Loucy (cell line): Measurements from ENCODE around the gene APOBEC3A.

ENCODE experiments used
- H2AFZ ChIP-seq: fragments of 200-600 bp; sonication (generic); 2 replicates; pipeline ENCODE4 v1.6.0; 2016; ENCODE audit warnings: antibody characterized with exemption, mild to moderate bottlenecking, low read length, moderate library complexity
- H3F3A ChIP-seq: fragments of 200-600 bp; 2 replicates; pipeline ENCODE4 v1.6.0; 2016; ENCODE audit warnings: antibody characterized with exemption, low read depth, mild to moderate bottlenecking
- H3K27me3 ChIP-seq: fragments of 200-600 bp; sonication (generic); 2 replicates; pipeline ENCODE4 v1.6.1; 2014; ENCODE audit warnings: low read length, mild to moderate bottlenecking; ENCODE audit not compliant: insufficient read depth, poor library complexity, severe bottlenecking
- H3K36me3 ChIP-seq: fragments of 200-600 bp; sonication (generic); 2 replicates; pipeline ENCODE4 v1.6.1; 2016; ENCODE audit warnings: low read length; ENCODE audit not compliant: insufficient read depth
- H3K4me1 ChIP-seq: fragments of 200-600 bp; sonication (generic); 2 replicates; pipeline ENCODE4 v1.5.1; 2014; ENCODE audit warnings: low read length, mild to moderate bottlenecking; ENCODE audit not compliant: insufficient read depth, poor library complexity, severe bottlenecking
- H3K4me2 ChIP-seq: fragments of 200-600 bp; sonication (generic); 2 replicates; pipeline ENCODE4 v1.6.0; 2014; ENCODE audit warnings: antibody characterized with exemption, low read length, low read depth, mild to moderate bottlenecking; ENCODE audit not compliant: poor library complexity, severe bottlenecking
- H3K4me3 ChIP-seq: fragments of 200-600 bp; sonication (generic); 2 replicates; pipeline ENCODE4 v1.5.1; 2014; ENCODE audit warnings: low read length, mild to moderate bottlenecking, mixed read lengths; ENCODE audit not compliant: poor library complexity, severe bottlenecking
- H3K79me2 ChIP-seq: fragments of 200-600 bp; sonication (generic); 2 replicates; pipeline ENCODE4 v1.6.1; 2014; ENCODE audit warnings: low read length; ENCODE audit not compliant: insufficient read depth
- H3K9ac ChIP-seq: fragments of 200-600 bp; sonication (generic); 2 replicates; pipeline ENCODE4 v1.6.0; 2014; ENCODE audit warnings: mild to moderate bottlenecking, low read depth, low read length, moderate library complexity; ENCODE audit not compliant: poor library complexity, severe bottlenecking
- H3K9me2 ChIP-seq: fragments of 200-600 bp; sonication (generic); replicated peaks from 2 replicates; pipeline ENCODE4 v1.6.1; 2016; ENCODE audit warnings: low read depth, low read length, mixed read lengths
- H3K9me3 ChIP-seq: fragments of 200-600 bp; sonication (generic); 2 replicates; pipeline ENCODE4 v1.6.1; 2014; ENCODE audit warnings: mild to moderate bottlenecking, antibody characterized with exemption, low read length, low read depth; ENCODE audit not compliant: insufficient read depth
- H4K20me1 ChIP-seq: fragments of 200-600 bp; sonication (generic); 2 replicates; pipeline ENCODE4 v1.6.0; 2014; ENCODE audit warnings: antibody characterized with exemption, low read length, mild to moderate bottlenecking; ENCODE audit not compliant: insufficient read depth, poor library complexity, severe bottlenecking
- EZH2phosphoT487 ChIP-seq: fragments of 200-600 bp; IDR thresholded peaks from 2 replicates; pipeline ENCODE4 v1.6.1; 2018; ENCODE audit warnings: antibody characterized with exemption, mild to moderate bottlenecking, moderate library complexity, borderline replicate concordance
- TF ChIP-seq, protein P1 (sequence below): fragments of 200-600 bp; sonication (generic); conservative IDR thresholded peaks from 2 replicates; pipeline ENCODE4 v1.5.1; 2014; ENCODE audit warnings: mild to moderate bottlenecking, antibody characterized with exemption, low read length

Gene APOBEC3A

DNA sequence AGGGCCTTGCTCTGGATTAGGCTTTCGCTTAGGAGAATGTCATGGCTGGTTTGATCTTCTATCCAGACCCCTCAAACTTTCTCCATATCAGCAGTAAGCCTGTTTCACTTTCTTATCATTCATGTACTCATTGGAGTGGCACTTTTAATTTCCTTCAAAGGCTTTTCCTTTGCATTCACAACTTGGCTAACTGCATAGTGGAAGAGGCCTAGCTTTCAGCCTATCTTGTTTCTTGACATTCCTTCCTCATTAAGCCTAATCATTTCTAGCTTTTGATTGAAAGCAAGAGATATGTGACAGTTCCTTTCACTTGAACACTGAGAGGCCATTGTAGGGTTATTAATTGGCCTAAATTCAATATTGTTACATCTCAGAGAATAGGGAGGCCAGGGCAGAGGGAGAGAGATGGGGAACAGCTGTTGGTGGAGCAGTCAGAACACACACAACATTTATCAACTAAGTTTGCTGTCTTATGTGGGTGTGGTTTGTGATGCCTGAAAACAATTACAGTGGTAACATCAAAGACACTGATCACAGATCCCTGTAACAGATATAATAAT lies 37.7 kb upstream of the APOBEC3A start:
- no peaks in the 10 kb centered on the region for H3K79me2 ChIP-seq
- H3K36me3 ChIP-seq: no peaks in the 10 kb centered on the region
- no peaks in the 10 kb centered on the region for H3K27me3 ChIP-seq
- no peaks in the 10 kb centered on the region for H3K9me3 ChIP-seq
- no peaks in the 10 kb centered on the region for H4K20me1 ChIP-seq
- H3K9me2 ChIP-seq: no peaks in the 10 kb centered on the region
- H3F3A ChIP-seq: no peaks in the 10 kb centered on the region
- no peak overlapping the region for H2AFZ ChIP-seq
- no peak overlapping the region for H3K9ac ChIP-seq
- H3K4me1 ChIP-seq: no peaks in the 10 kb centered on the region
- H3K4me2 ChIP-seq: no peak overlapping the region
- TF ChIP-seq, protein P1, sequence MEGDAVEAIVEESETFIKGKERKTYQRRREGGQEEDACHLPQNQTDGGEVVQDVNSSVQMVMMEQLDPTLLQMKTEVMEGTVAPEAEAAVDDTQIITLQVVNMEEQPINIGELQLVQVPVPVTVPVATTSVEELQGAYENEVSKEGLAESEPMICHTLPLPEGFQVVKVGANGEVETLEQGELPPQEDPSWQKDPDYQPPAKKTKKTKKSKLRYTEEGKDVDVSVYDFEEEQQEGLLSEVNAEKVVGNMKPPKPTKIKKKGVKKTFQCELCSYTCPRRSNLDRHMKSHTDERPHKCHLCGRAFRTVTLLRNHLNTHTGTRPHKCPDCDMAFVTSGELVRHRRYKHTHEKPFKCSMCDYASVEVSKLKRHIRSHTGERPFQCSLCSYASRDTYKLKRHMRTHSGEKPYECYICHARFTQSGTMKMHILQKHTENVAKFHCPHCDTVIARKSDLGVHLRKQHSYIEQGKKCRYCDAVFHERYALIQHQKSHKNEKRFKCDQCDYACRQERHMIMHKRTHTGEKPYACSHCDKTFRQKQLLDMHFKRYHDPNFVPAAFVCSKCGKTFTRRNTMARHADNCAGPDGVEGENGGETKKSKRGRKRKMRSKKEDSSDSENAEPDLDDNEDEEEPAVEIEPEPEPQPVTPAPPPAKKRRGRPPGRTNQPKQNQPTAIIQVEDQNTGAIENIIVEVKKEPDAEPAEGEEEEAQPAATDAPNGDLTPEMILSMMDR: no peak
- no peak for TF ChIP-seq EZH2phosphoT487
- no peak overlapping the region for H3K4me3 ChIP-seq

DNA sequence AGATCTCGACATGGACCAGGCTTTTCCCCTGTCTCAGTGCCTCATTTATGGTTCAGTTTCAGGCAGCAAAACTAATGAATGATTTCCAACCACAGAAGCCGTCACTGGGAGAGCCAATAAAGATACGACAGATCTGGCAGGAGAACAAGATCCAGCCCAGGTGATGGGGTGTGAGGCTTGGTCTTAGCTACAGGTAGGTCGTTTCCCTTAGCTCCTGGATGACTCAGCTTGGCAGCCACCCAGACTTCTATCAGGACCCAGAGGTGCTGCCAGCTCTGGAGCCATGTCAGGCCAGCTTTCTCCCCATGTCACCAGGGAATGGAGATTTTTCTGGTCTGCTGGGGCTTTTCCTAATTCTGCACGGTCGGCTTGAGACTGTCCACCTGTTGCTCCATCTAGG lies 36.3 kb upstream of the APOBEC3A start:
- H3K9me3 ChIP-seq: no peaks in the 10 kb centered on the region
- H3K9me2 ChIP-seq: no peaks in the 10 kb centered on the region
- H3F3A ChIP-seq: no peaks in the 10 kb centered on the region
- H2AFZ ChIP-seq: no peak overlapping the region
- no peak overlapping the region for H3K9ac ChIP-seq
- no peaks in the 10 kb centered on the region for H3K27me3 ChIP-seq
- no peaks in the 10 kb centered on the region for H3K79me2 ChIP-seq
- no peaks in the 10 kb centered on the region for H4K20me1 ChIP-seq
- no peaks in the 10 kb centered on the region for H3K4me1 ChIP-seq
- TF ChIP-seq EZH2phosphoT487: no peak
- TF ChIP-seq, protein P1: no peak
- no peaks in the 10 kb centered on the region for H3K36me3 ChIP-seq
- H3K4me2 ChIP-seq: no peak overlapping the region
- H3K4me3 ChIP-seq: no peak overlapping the region

DNA sequence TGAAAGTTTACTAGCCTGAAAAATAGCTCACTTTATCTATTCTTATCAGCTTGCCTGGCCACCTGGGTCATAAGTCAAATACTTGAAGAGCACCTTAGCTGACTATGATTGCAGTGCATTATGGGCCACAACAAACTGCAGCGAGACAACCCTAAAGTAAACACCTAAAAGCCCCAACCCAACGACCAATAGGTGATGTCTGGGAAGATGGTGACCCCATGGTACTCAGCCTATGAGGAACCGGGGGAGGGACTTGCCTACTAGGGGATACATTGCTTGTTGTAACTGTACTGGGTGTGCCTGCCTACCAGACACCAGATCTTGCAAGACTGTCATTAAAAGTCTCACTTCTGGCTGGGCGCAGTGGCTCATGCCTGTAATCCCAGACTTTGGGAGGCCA lies 35.6 kb upstream of the APOBEC3A start:
- no peak overlapping the region for H2AFZ ChIP-seq
- H3K4me2 ChIP-seq: no peak overlapping the region

More for the DNA sequence above, 35.6 kb upstream of the APOBEC3A start:
- H3K36me3 ChIP-seq: no peaks in the 10 kb centered on the region
- no peaks in the 10 kb centered on the region for H4K20me1 ChIP-seq
- H3K9me3 ChIP-seq: no peaks in the 10 kb centered on the region
- H3F3A ChIP-seq: no peaks in the 10 kb centered on the region
- H3K9ac ChIP-seq: no peak overlapping the region
- H3K27me3 ChIP-seq: no peaks in the 10 kb centered on the region
- no peak for TF ChIP-seq EZH2phosphoT487
- TF ChIP-seq, protein P1: no peak
- H3K4me3 ChIP-seq: no peak overlapping the region
- no peaks in the 10 kb centered on the region for H3K79me2 ChIP-seq
- no peaks in the 10 kb centered on the region for H3K4me1 ChIP-seq
- H3K9me2 ChIP-seq: no peaks in the 10 kb centered on the region
